OCI-LY7 (cell line): ENCODE data around the gene DNAJB9. TPM values are rescaled to one million over a fixed set of nuclear protein-coding genes. Genes with fewer than 3 reads are reported as not detected.

Source experiments
- BruUV-seq: library from RNA; stranded (reverse); fragments of 400-500 nt; replicated peaks from 2 replicates; lab custom pipeline; 2021; lab: Mats Ljungman, UMichigan
- CTCF ChIA-PET: fragments of 300-600 bp; sonication (Branson Sonifier 250); formaldehyde crosslinking; loops from one replicate; lab custom pipeline; 2022; ENCODE audit warnings: antibody characterized with exemption; ENCODE audit not compliant: unreplicated experiment; lab: Charles Lee
- POLR2A ChIA-PET: fragments of 300-600 bp; sonication (Branson Sonifier 250); formaldehyde crosslinking; loops from one replicate; lab custom pipeline; 2022; ENCODE audit warnings: antibody characterized with exemption; lab: Charles Lee
- DNase-seq: peaks from one replicate; pipeline ENCODE4 v3.0.0-alpha.2; 2015; ENCODE audit warnings: low spot score
- H2AFZ ChIP-seq: fragments of 200-600 bp; sonication (generic), shearing (Covaris generic); 2 replicates; pipeline ENCODE4 v1.6.1; 2014; ENCODE audit warnings: mild to moderate bottlenecking, antibody characterized with exemption, low read length, moderate library complexity
- H3K27ac ChIP-seq: fragments of 200-600 bp; sonication (generic); 2 replicates; pipeline ENCODE4 v1.5.1; 2014; ENCODE audit warnings: mixed run types, low read depth, mild to moderate bottlenecking, moderate library complexity, low read length, inconsistent platforms; ENCODE audit not compliant: poor library complexity, severe bottlenecking
- H3K36me3 ChIP-seq: fragments of 200-600 bp; sonication (generic); 2 replicates; pipeline ENCODE4 v1.6.1; 2014; ENCODE audit warnings: mild to moderate bottlenecking, antibody characterized with exemption, low read length, moderate library complexity, mixed read lengths; ENCODE audit not compliant: insufficient read depth
- H3K4me1 ChIP-seq: fragments of 200-600 bp; sonication (generic); 2 replicates; pipeline ENCODE4 v1.5.1; 2014; ENCODE audit warnings: mild to moderate bottlenecking, low read length; ENCODE audit not compliant: insufficient read depth, poor library complexity, severe bottlenecking
- H3K4me2 ChIP-seq: fragments of 200-600 bp; sonication (generic); 2 replicates; pipeline ENCODE4 v1.6.1; 2014; ENCODE audit warnings: mild to moderate bottlenecking, low read length
- H3K4me3 ChIP-seq: fragments of 200-600 bp; sonication (generic); 2 replicates; pipeline ENCODE4 v1.5.1; 2014; ENCODE audit warnings: mild to moderate bottlenecking, low read depth, low read length; ENCODE audit not compliant: poor library complexity, severe bottlenecking
- H3K79me2 ChIP-seq: fragments of 200-600 bp; sonication (generic); 2 replicates; pipeline ENCODE4 v1.6.1; 2016; ENCODE audit warnings: low read depth, mild to moderate bottlenecking, low read length, moderate library complexity, mixed read lengths; ENCODE audit not compliant: insufficient read depth
- H3K9me2 ChIP-seq: fragments of 200-600 bp; sonication (generic); 2 replicates; pipeline ENCODE4 v1.6.1; 2016; ENCODE audit warnings: mild to moderate bottlenecking, low read length, mixed read lengths; ENCODE audit not compliant: insufficient read depth
- H3K9me3 ChIP-seq: fragments of 200-600 bp; sonication (generic); 2 replicates; pipeline ENCODE4 v1.6.1; 2014; ENCODE audit warnings: mild to moderate bottlenecking, mixed run types, low read length, mixed read lengths
- H4K20me1 ChIP-seq: fragments of 200-600 bp; sonication (generic); 2 replicates; pipeline ENCODE4 v1.6.1; 2014; ENCODE audit warnings: mild to moderate bottlenecking, antibody characterized with exemption, low read length, moderate library complexity, mixed read lengths; ENCODE audit not compliant: insufficient read depth
- EZH2phosphoT487 ChIP-seq: fragments of 200-600 bp; sonication (generic); IDR thresholded peaks from 2 replicates; pipeline ENCODE4 v1.6.1; 2018; ENCODE audit warnings: low read depth, borderline replicate concordance, mild to moderate bottlenecking, mixed run types, antibody characterized with exemption, low read length, moderate library complexity, mixed read lengths
- intact Hi-C: fragments of 100-400 bp; cut with micrococcal nuclease; formaldehyde crosslinking; loops from one replicate; pipeline ENCODE4 v1.10.0; 2022; ENCODE audit not compliant: unreplicated experiment
- total RNA-seq, 2 experiments: library from RNA; depleted of rRNA in 1 of 2; stranded (reverse); fragments of >200 nt in 1 of 2; shearing (Covaris generic) in 1 of 2; gene quantifications; 2 replicates each; pipeline ENCODE4 v1.2.3, GENCODE V29; 2014 to 2022
- TF ChIP-seq, protein P1 (sequence below): fragments of 200-600 bp; sonication (generic); conservative IDR thresholded peaks from 2 replicates; pipeline ENCODE4 v1.5.1; 2014; ENCODE audit warnings: mild to moderate bottlenecking, antibody characterized with exemption, low read length, moderate library complexity, mixed read lengths

DNAJB9 gene
- total RNA-seq, 2 experiments from 2014 or later: 11.4 to 20.3 TPM

DNA sequence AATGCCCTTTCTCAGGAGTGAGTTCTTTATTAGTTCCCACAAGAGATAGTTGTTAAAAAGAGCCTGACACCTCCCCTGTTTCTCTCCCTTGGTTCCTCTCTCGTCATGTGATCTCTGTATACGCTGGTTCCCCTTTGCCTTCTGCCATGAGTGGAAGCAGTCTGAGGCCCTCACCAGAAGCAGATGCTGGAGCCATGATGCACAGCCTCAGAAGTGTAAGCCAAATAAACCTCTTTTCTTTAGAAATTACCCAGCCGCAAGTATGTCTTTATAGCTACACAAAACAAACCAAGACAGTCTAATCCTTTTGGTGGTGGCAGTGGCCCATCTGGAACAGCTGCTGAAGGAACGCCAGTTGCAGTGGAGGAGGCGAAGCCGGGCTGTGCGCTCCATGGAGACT lies 9.3 kb downstream of the DNAJB9 start:
- no TSS peak for BruUV-seq
- intact Hi-C loops: no loop called here
- TF ChIP-seq EZH2phosphoT487: no peak
- TF ChIP-seq, protein P1, sequence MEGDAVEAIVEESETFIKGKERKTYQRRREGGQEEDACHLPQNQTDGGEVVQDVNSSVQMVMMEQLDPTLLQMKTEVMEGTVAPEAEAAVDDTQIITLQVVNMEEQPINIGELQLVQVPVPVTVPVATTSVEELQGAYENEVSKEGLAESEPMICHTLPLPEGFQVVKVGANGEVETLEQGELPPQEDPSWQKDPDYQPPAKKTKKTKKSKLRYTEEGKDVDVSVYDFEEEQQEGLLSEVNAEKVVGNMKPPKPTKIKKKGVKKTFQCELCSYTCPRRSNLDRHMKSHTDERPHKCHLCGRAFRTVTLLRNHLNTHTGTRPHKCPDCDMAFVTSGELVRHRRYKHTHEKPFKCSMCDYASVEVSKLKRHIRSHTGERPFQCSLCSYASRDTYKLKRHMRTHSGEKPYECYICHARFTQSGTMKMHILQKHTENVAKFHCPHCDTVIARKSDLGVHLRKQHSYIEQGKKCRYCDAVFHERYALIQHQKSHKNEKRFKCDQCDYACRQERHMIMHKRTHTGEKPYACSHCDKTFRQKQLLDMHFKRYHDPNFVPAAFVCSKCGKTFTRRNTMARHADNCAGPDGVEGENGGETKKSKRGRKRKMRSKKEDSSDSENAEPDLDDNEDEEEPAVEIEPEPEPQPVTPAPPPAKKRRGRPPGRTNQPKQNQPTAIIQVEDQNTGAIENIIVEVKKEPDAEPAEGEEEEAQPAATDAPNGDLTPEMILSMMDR: no peak
- Histone ChIP-seq H3K9me2 (no peaks in the 10 kb centered on the region), H3K36me3 (peaks cover 47% of the 10 kb centered on the region), H3K9me3 (peaks cover 4% of the 10 kb centered on the region; the same call in 1 of the 2 replicates), H4K20me1 (no peaks in the 10 kb centered on the region), H3K27ac (no peak overlapping the region), H3K4me3 (no peak overlapping the region), H2AFZ (no peak overlapping the region), H3K4me2 (no peak overlapping the region), H3K4me1 (no peaks in the 10 kb centered on the region), H3K79me2 (peaks cover 2% of the 10 kb centered on the region; the same call in 1 of the 2 replicates)
- POLR2A ChIA-PET: interaction anchor here (0.8 kb wide), 1 partner anchor 76 kb away, joined by 3 read pairs; no protein-coding TSS in a partner anchor
- CTCF ChIA-PET: no interaction called here
- no peak for DNase-seq

GRCh38 chr7:108580298-108580697 lies 10.6 kb downstream of the DNAJB9 start:
- H4K20me1 ChIP-seq: no peaks in the 10 kb centered on the region
- no peak overlapping the region for H3K4me2 ChIP-seq
- TF ChIP-seq, protein P1: no peak
- no peak for TF ChIP-seq EZH2phosphoT487
- CTCF ChIA-PET: no interaction called here
- H3K9me3 ChIP-seq: peaks cover 4% of the 10 kb centered on the region; the same call in 1 of the 2 replicates
- H3K79me2 ChIP-seq: no peaks in the 10 kb centered on the region
- peaks cover 34% of the 10 kb centered on the region for H3K36me3 ChIP-seq
- no peak overlapping the region for H3K4me3 ChIP-seq
- POLR2A ChIA-PET: no interaction called here
- no peak overlapping the region for H3K27ac ChIP-seq
- no peak for DNase-seq
- no peaks in the 10 kb centered on the region for H3K9me2 ChIP-seq
- intact Hi-C loops: no loop called here
- no peaks in the 10 kb centered on the region for H3K4me1 ChIP-seq
- H2AFZ ChIP-seq: no peak overlapping the region
- BruUV-seq: no TSS peak

- H4K20me1 ChIP-seq: no peaks in the 10 kb centered on the region
- H3K9me3 ChIP-seq: peaks cover 4% of the 10 kb centered on the region; the same call in 1 of the 2 replicates
- BruUV-seq: no TSS peak
- H2AFZ ChIP-seq: no peak overlapping the region
- TF ChIP-seq, protein P1: no peak
- no peak for TF ChIP-seq EZH2phosphoT487
- no peak overlapping the region for H3K4me3 ChIP-seq
- CTCF ChIA-PET: no interaction called here
- POLR2A ChIA-PET: no interaction called here
- H3K4me2 ChIP-seq: no peak overlapping the region
- intact Hi-C loops: no loop called here
- no peaks in the 10 kb centered on the region for H3K4me1 ChIP-seq
- no peak for DNase-seq
- H3K9me2 ChIP-seq: no peaks in the 10 kb centered on the region
- no peak overlapping the region for H3K27ac ChIP-seq
- H3K36me3 ChIP-seq: peaks cover 22% of the 10 kb centered on the region
- H3K79me2 ChIP-seq: no peaks in the 10 kb centered on the region
Observed at GRCh38 chr7:108581655-108582491, 12.2 kb downstream of the DNAJB9 start.
